IPS DF 6.9 (cell line): Measurements from ENCODE around the gene ALDH1A2.
"Not testable (repeated sequence)": the region's sequence is repeated elsewhere in the genome, so short reads cannot be mapped to it uniquely, and the experiment has no call there.

ENCODE experiments used
- DNase-seq: peaks from one replicate; pipeline ENCODE4 v3.0.0-alpha.2; 2013; ENCODE audit warnings: low read depth, low spot score
- H3K27ac ChIP-seq: one replicate; pipeline ENCODE4 v1.5.1; 2013; ENCODE audit warnings: low read length, control low read depth
- H3K27me3 ChIP-seq: 2 replicates; pipeline ENCODE4 v1.6.1; 2013; ENCODE audit warnings: mild to moderate bottlenecking, low read length; ENCODE audit not compliant: control insufficient read depth, insufficient read depth
- H3K36me3 ChIP-seq: 2 replicates; pipeline ENCODE4 v1.6.1; 2013; ENCODE audit warnings: low read length; ENCODE audit not compliant: control insufficient read depth, insufficient read depth
- H3K4me1 ChIP-seq: 2 replicates; pipeline ENCODE4 v1.6.1; 2013; ENCODE audit warnings: low read length; ENCODE audit not compliant: control insufficient read depth, insufficient read depth
- H3K4me3 ChIP-seq: 2 replicates; pipeline ENCODE4 v1.5.1; 2013; ENCODE audit warnings: mild to moderate bottlenecking, low read length
- H3K9me3 ChIP-seq: 2 replicates; pipeline ENCODE4 v1.6.1; 2013; ENCODE audit warnings: low read length, inconsistent platforms; ENCODE audit not compliant: control insufficient read depth, insufficient read depth
- WGBS: extraction: QIAGEN DNeasy Blood & Tissue Kit; methylation state at CpG from one replicate; pipeline ENCODE4 v1.1.7; 2013; ENCODE audit warnings: mixed read lengths, missing lambda C conversion rate; ENCODE audit not compliant: insufficient read length, insufficient coverage; 5-methylcytosine and 5-hydroxymethylcytosine counted together

Gene ALDH1A2

DNA sequence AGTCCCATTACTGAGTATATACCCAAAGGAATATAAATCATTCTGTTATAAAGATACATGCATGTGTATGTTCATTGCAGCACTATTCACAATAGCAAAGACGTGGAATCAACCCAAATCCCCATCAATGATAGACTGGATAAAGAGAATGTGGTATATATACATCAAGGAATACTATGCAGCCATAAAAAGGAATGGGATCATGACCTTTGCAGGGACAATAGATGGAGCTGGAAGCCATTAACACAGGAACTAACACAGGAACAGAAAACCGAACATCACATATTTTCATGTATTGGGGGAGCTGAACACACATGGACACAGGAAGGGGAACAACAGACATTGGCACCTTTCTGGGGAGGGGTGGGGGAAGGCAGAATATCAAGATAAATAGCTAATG is 65.8 kb downstream of the ALDH1A2 start:
- not testable (repeated sequence) for H3K27ac ChIP-seq, H3K4me1 ChIP-seq, DNase-seq, H3K27me3 ChIP-seq, H3K9me3 ChIP-seq, H3K36me3 ChIP-seq, H3K4me3 ChIP-seq
- WGBS: no CpG with 5 or more reads among the region's 2 CpGs

DNA sequence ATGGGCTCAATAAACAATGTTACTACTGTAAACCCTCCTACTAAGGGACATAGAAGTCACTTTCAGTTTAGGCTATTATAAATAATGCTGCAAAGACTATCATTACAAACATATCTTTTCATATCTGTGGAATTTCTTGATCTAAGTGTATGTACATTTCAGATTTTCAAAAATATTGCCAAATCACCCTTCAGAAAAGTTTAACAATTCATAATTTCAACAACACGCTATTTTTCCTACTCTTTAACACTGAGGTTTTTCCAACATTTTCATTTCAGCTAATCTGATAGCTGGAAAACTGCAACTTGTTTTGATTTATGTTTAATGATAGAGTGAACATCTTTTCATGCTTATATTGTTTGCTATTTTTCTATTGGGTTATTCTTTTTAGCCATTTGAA is 69.0 kb downstream of the ALDH1A2 start:
- Histone ChIP-seq H3K36me3 (no peaks in the 10 kb centered on the region), H3K4me1 (no peaks in the 10 kb centered on the region), H3K27me3 (no peaks in the 10 kb centered on the region), H3K9me3 (no peaks in the 10 kb centered on the region), H3K4me3 (no peak overlapping the region), H3K27ac (no peak overlapping the region)
- DNase-seq: no peak
- 100% methylated on average over 1 of the region's 1 CpG for WGBS

DNA sequence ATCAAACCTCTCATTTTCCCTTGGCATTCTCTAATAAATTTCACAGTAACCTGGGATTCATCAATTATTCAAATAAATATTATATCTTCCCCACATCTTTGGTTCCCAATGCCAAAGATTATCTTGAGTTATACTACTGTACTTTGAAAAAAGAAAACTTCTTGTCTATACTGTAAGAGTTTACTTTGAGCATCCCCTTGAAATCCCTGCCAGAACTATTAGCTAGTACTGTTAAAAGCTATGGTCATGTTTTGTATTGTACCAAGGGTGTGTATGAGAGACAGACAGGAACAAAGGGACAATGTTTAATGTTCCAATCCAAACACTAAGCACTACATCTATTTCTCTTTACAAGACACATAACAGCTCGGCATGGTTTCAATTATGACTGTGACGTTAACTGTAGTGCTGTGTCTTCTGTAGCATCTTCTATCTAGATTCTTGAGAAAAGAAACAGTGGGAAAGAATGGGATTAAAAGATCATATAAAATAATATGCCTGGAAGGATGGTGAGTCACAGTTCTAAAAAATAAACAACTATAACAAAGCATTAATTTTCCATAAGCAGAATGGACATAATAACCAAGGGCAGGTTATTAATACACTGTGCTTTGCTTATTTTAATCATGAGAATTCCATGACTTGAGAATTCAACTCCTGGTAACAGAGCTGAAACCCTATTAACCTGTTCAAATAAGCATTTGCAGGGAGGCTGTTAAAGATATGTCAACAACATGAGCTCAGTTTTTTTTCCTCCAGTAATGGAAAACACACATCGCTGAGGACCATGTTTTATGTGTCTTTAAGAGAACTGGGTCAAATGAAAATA is 71.1 kb downstream of the ALDH1A2 start:
- H3K36me3 ChIP-seq: no peaks in the 10 kb centered on the region
- H3K27ac ChIP-seq: no peak overlapping the region
- H3K4me3 ChIP-seq: no peak overlapping the region
- no peaks in the 10 kb centered on the region for H3K27me3 ChIP-seq
- H3K9me3 ChIP-seq: no peaks in the 10 kb centered on the region
- DNase-seq: no peak
- no peaks in the 10 kb centered on the region for H3K4me1 ChIP-seq
- WGBS: no CpG with 5 or more reads among the region's 3 CpGs

DNA sequence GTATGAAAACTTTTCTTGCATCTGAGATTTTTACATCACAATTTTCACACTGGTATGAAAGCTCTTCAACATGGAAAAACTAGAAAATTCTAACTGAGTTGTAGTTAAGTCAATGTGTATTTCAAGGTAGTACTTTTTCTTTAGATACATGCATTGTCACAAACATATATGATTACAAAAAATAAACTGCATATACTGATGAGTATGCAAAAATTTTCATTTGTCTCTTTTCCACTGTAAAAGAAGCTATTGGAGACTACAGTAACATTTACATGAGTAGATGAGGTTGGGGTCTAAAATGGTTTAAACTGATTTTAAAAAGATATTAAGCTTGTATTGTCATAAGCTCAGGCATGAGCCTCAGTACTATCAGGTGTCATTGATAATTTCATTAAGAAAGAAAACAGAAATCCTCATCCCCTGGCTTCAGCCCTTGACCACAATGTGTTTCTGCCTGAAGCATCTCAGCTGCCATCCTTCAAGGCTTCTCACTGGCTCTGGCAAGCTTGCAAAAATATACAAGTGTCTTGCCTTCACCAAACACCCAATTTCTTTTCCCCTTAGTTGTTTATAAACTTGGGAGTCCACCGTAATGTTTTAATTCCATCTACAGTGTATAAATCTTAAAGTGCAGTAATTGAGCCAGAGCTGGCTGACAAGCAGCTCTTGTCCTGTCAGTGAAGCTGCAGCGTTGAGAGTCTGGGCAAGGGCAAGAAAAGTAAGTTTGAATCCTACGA is 71.9 kb downstream of the ALDH1A2 start:
- H3K9me3 ChIP-seq: no peaks in the 10 kb centered on the region
- H3K4me3 ChIP-seq: no peak overlapping the region
- H3K27ac ChIP-seq: no peak overlapping the region
- WGBS: no CpG with 5 or more reads among the region's 3 CpGs
- H3K27me3 ChIP-seq: no peaks in the 10 kb centered on the region
- H3K36me3 ChIP-seq: no peaks in the 10 kb centered on the region
- H3K4me1 ChIP-seq: no peaks in the 10 kb centered on the region
- DNase-seq: no peak

DNA sequence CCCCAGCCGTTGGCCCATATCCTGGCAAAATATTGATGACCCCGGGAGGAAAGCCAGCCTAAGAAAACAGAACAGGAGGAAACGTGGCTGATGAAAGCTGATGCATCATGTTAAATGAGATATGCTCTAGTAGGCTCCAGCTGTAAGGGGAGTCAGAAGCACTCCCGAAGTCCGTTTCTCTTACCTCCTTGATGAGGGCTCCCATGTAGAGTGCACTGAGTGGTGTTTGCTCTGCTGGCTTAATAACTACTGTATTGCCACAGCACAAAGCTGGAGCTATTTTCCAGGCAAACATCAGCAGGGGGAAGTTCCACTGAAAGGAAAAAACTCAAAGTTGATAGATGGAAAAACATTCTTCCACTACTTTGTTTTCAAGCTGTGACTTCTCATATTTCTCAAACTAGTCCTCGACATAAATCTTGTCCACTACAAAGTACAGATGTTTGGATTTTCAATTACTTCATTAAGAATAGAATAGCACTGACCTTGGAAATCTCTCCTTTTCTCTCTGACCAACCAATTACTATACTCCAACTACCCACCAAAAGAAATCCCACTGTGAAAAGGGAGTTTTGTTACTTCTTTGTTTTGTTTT is 72.7 kb downstream of the ALDH1A2 start:
- no peaks in the 10 kb centered on the region for H3K27me3 ChIP-seq
- no peaks in the 10 kb centered on the region for H3K9me3 ChIP-seq
- no peak for DNase-seq
- H3K4me3 ChIP-seq: no peak overlapping the region
- no peaks in the 10 kb centered on the region for H3K4me1 ChIP-seq
- no peak overlapping the region for H3K27ac ChIP-seq
- WGBS: no CpG with 5 or more reads among the region's 6 CpGs
- H3K36me3 ChIP-seq: no peaks in the 10 kb centered on the region

DNA sequence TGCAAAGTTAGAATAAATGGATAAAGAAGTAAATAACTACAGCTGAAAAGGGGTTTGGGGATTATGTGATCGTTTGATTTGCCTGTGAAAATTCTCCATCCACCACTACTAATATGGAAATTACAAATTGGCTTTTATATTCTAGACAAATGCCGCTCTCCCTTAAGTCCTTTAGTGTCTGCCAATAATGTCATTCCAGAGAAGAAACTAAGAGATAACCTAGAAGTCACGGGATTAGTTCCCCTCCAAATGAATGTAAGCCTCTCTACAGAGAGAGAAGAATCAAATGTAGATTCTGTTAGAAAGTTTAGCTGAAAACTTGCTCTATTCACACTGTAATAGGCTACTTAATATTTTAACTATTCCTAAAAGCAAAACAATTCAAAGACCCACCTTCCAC is 92.0 kb downstream of the ALDH1A2 start:
- WGBS: no CpG with 5 or more reads among the region's 3 CpGs
- H3K36me3 ChIP-seq: no peaks in the 10 kb centered on the region

DNA sequence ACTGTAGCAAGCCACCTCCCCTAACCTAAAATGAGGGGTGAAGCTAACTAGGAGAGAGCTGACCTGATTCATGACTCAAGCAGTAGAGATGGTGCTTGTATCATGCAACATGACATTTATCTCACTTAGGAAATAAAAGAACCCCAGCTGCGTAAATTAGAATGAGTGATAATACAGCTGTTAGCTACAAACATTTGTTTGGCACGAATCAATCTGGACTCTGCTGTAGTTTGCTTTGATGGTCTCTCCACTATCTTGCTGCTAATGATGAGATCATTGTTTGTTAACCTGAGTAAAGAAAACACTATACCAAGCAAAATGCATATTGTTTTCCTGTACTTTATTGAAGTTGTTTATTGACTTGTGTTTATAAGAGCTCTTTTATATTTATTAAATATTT is 92.6 kb downstream of the ALDH1A2 start:
- no CpG with 5 or more reads among the region's 2 CpGs for WGBS
- Histone ChIP-seq H3K36me3 (no peaks in the 10 kb centered on the region), H3K27me3 (no peaks in the 10 kb centered on the region), H3K27ac (no peak overlapping the region), H3K9me3 (no peaks in the 10 kb centered on the region), H3K4me1 (no peaks in the 10 kb centered on the region), H3K4me3 (no peak overlapping the region)
- no peak for DNase-seq

More for the DNA sequence above, 92.0 kb downstream of the ALDH1A2 start:
- DNase-seq: no peak
- Histone ChIP-seq H3K27ac (no peak overlapping the region), H3K9me3 (no peaks in the 10 kb centered on the region), H3K4me3 (no peak overlapping the region), H3K4me1 (no peaks in the 10 kb centered on the region), H3K27me3 (no peaks in the 10 kb centered on the region)

DNA sequence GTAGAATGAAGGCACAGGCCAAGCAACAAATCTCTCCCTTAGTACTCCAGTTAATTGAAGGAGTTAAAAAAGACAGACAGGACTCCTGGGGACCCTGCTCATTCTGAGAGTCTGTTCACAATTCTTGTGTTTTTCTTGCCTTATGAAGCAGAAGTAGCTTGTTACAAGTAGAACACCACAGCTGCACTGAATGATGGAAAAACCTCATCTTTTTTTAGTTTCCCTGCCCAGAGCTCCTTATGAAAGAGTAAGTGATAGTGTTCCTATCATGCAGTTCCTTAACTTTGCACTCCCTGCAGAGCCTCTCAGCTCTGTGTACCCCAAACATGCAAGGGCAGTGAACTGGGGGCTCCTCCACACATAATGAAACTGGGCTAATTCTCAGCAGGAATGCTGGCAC is 95.5 kb downstream of the ALDH1A2 start:
- no peaks in the 10 kb centered on the region for H3K4me1 ChIP-seq
- H3K9me3 ChIP-seq: no peaks in the 10 kb centered on the region
- no peaks in the 10 kb centered on the region for H3K27me3 ChIP-seq
- no peak overlapping the region for H3K4me3 ChIP-seq
- no peak overlapping the region for H3K27ac ChIP-seq
- no peak for DNase-seq
- H3K36me3 ChIP-seq: no peaks in the 10 kb centered on the region

DNA sequence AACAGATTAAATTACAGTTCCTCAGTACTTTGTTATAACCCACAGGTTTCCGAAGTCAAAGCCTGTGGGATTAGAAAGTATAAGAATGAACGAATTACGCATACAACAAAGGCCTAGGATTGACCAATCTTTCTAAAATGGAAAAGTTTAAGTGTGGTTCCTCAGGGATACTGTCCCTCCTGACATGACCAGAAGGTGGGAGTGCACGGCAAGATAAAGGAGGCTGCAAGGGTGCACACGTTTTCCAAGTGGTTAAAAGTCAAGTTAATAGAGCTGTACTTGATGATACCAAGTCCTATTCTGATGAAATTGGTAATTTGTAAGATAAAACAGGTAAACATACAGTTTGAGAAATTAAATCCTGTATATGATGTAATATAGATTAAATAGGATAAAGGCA is 96.2 kb downstream of the ALDH1A2 start:
- WGBS: no CpG with 5 or more reads among the region's 5 CpGs
- Histone ChIP-seq H3K4me3 (no peak overlapping the region), H3K36me3 (no peaks in the 10 kb centered on the region), H3K27ac (no peak overlapping the region), H3K9me3 (no peaks in the 10 kb centered on the region), H3K27me3 (no peaks in the 10 kb centered on the region), H3K4me1 (no peaks in the 10 kb centered on the region)
- no peak for DNase-seq

DNA sequence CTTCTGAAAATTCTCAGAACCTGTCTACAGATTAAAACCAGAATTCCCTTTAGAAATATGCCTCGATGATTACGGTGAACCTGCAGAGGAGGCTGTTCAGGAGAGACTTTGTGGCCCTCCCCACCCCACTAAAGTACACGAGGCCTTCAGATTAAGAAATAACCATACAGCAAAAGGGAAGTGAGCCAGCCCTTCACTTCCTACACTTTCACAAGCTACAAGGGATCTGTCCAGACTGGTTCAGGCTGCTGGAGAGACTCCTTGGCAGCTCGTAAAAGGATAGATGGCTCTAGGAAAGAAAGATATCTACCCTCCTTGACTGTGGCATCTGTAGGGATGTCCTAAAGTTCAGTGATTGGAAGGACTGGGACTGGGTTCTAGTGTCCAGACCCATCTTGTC is 102.6 kb downstream of the ALDH1A2 start:
- no peak for DNase-seq
- no CpG with 5 or more reads among the region's 4 CpGs for WGBS
- no peaks in the 10 kb centered on the region for H3K9me3 ChIP-seq
- no peaks in the 10 kb centered on the region; the same call in 1 of the 2 replicates for H3K27me3 ChIP-seq
- H3K36me3 ChIP-seq: no peaks in the 10 kb centered on the region
- H3K4me1 ChIP-seq: no peaks in the 10 kb centered on the region
- H3K4me3 ChIP-seq: no peak overlapping the region
- no peak overlapping the region for H3K27ac ChIP-seq
